MM.1S (cell line): Measurements from ENCODE around the gene C9orf152.

Experiments used
- DNase-seq: peaks from one replicate; pipeline ENCODE4 v3.0.0-alpha.2; 2015
- H2AFZ ChIP-seq: fragments of 300-600 bp; sonication (generic); 2 replicates; pipeline ENCODE4 v1.6.0; 2016; ENCODE audit warnings: antibody characterized with exemption, low read length
- H3F3A ChIP-seq: fragments of 300-600 bp; sonication (generic); 2 replicates; pipeline ENCODE4 v1.6.1; 2016; ENCODE audit warnings: mild to moderate bottlenecking, antibody characterized with exemption, low read length, moderate library complexity, mixed read lengths; ENCODE audit not compliant: insufficient read depth
- H3K27ac ChIP-seq: fragments of 300-600 bp; sonication (generic); 2 replicates; pipeline ENCODE4 v1.5.1; 2016; ENCODE audit warnings: mild to moderate bottlenecking, low read length
- H3K27me3 ChIP-seq: fragments of 300-600 bp; sonication (generic); replicated peaks from 2 replicates; pipeline ENCODE4 v1.6.0; 2016; ENCODE audit warnings: low read length; ENCODE audit not compliant: insufficient read depth
- H3K36me3 ChIP-seq: fragments of 300-600 bp; sonication (generic); replicated peaks from 2 replicates; pipeline ENCODE4 v1.6.1; 2016; ENCODE audit warnings: mild to moderate bottlenecking, low read length, mixed read lengths; ENCODE audit not compliant: insufficient read depth
- H3K4me1 ChIP-seq: fragments of 300-600 bp; sonication (generic); 2 replicates; pipeline ENCODE4 v1.6.1; 2016; ENCODE audit warnings: low read length, mixed read lengths
- H3K4me2 ChIP-seq: fragments of 300-600 bp; sonication (generic); 2 replicates; pipeline ENCODE4 v1.6.0; 2016; ENCODE audit warnings: low read depth, low read length
- H3K4me3 ChIP-seq: fragments of 300-600 bp; sonication (generic); 2 replicates; pipeline ENCODE4 v1.5.1; 2016; ENCODE audit warnings: low read length, mixed read lengths
- H3K79me2 ChIP-seq: fragments of 300-600 bp; sonication (generic); 2 replicates; pipeline ENCODE4 v1.6.1; 2016; ENCODE audit warnings: mixed run types, low read length, mixed read lengths
- H3K9ac ChIP-seq: fragments of 300-600 bp; sonication (generic); 2 replicates; pipeline ENCODE4 v1.6.1; 2016; ENCODE audit warnings: low read length, mixed read lengths
- H3K9me2 ChIP-seq: fragments of 300-600 bp; sonication (generic); replicated peaks from 2 replicates; pipeline ENCODE4 v1.6.1; 2016; ENCODE audit warnings: mild to moderate bottlenecking, low read length, mixed read lengths; ENCODE audit not compliant: insufficient read depth
- H3K9me3 ChIP-seq: fragments of 300-600 bp; sonication (generic); replicated peaks from 2 replicates; pipeline ENCODE4 v1.6.1; 2016; ENCODE audit warnings: mild to moderate bottlenecking, low read length, mixed read lengths; ENCODE audit not compliant: insufficient read depth
- H4K20me1 ChIP-seq: fragments of 300-600 bp; sonication (generic); 2 replicates; pipeline ENCODE4 v1.6.1; 2016; ENCODE audit warnings: mild to moderate bottlenecking, low read length, moderate library complexity, mixed read lengths; ENCODE audit not compliant: insufficient read depth
- EZH2 ChIP-seq: fragments of 300-600 bp; sonication (generic); optimal IDR thresholded peaks from 2 replicates; pipeline ENCODE3; 2017; ENCODE audit warnings: low read depth, mild to moderate bottlenecking, antibody characterized with exemption, low read length, mixed read lengths
- EZH2phosphoT487 ChIP-seq: fragments of 300-600 bp; sonication (generic); IDR thresholded peaks from 2 replicates; pipeline ENCODE4 v1.6.1; 2018; ENCODE audit warnings: antibody characterized with exemption, low read length
- TF ChIP-seq, protein P1 (sequence below): fragments of 300-600 bp; sonication (generic); IDR thresholded peaks from 2 replicates; pipeline ENCODE4 v1.5.1; 2016; ENCODE audit warnings: antibody characterized with exemption, low read length, mixed read lengths

Gene C9orf152

DNA sequence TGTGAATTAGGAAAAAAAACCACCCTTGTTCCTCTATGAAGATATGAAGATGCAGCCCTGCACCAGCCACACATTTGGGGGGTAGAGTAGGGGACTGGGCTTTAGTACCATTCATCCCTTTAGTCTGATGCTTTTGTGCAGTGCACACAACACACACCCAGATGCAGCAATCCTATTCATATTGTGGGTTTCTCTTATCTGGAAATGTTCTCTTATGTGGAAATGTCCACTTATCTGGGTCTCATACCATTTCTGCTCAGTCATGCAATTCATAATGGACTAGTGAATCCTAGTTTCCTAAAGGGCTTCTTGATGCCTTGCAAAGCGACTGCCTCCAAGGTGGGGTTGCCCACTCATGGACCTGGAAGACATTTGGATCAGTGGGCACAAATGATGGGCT is 47.8 kb downstream of the C9orf152 start:
- Histone ChIP-seq H3K27ac (peak overlapping the region; percentile 78), H3K4me1 (peaks cover 82% of the 10 kb centered on the region), H3K9me2 (no peaks in the 10 kb centered on the region), H4K20me1 (no peaks in the 10 kb centered on the region), H3K79me2 (peaks cover 98% of the 10 kb centered on the region), H2AFZ (no peak overlapping the region), H3K4me3 (peak overlapping the region; percentile 31; the same call in 1 of the 2 replicates), H3K36me3 (peaks cover 6% of the 10 kb centered on the region; the same call in 1 of the 2 replicates), H3K4me2 (peak overlapping the region; percentile 82), H3K9me3 (no peaks in the 10 kb centered on the region), H3K27me3 (no peaks in the 10 kb centered on the region), H3F3A (peaks cover 72% of the 10 kb centered on the region), H3K9ac (no peak overlapping the region)
- no peak for DNase-seq
- TF ChIP-seq EZH2, result no peak
- TF ChIP-seq, protein P1, sequence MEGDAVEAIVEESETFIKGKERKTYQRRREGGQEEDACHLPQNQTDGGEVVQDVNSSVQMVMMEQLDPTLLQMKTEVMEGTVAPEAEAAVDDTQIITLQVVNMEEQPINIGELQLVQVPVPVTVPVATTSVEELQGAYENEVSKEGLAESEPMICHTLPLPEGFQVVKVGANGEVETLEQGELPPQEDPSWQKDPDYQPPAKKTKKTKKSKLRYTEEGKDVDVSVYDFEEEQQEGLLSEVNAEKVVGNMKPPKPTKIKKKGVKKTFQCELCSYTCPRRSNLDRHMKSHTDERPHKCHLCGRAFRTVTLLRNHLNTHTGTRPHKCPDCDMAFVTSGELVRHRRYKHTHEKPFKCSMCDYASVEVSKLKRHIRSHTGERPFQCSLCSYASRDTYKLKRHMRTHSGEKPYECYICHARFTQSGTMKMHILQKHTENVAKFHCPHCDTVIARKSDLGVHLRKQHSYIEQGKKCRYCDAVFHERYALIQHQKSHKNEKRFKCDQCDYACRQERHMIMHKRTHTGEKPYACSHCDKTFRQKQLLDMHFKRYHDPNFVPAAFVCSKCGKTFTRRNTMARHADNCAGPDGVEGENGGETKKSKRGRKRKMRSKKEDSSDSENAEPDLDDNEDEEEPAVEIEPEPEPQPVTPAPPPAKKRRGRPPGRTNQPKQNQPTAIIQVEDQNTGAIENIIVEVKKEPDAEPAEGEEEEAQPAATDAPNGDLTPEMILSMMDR, result no peak
- no peak for TF ChIP-seq EZH2phosphoT487

GRCh38 chr9:110157823-110158664 is 49.9 kb downstream of the C9orf152 start:
- Histone ChIP-seq H3K9me3 (no peaks in the 10 kb centered on the region), H3K27me3 (no peaks in the 10 kb centered on the region), H3K27ac (peak overlapping the region; percentile 96), H3K4me3 (peak overlapping the region; percentile 47), H4K20me1 (no peaks in the 10 kb centered on the region), H3K36me3 (peaks cover 6% of the 10 kb centered on the region; the same call in 1 of the 2 replicates), H3K4me1 (peaks cover 94% of the 10 kb centered on the region), H3K4me2 (peak overlapping the region; percentile 82), H3K9ac (peak overlapping the region; percentile 61), H3K79me2 (peaks cover 98% of the 10 kb centered on the region), H3K9me2 (no peaks in the 10 kb centered on the region), H3F3A (peaks cover 93% of the 10 kb centered on the region), H2AFZ (no peak overlapping the region)
- DNase-seq, result peak; percentile 41
- TF ChIP-seq EZH2phosphoT487 (no peak), EZH2 (no peak)
- TF ChIP-seq, protein P1, result no peak

DNA sequence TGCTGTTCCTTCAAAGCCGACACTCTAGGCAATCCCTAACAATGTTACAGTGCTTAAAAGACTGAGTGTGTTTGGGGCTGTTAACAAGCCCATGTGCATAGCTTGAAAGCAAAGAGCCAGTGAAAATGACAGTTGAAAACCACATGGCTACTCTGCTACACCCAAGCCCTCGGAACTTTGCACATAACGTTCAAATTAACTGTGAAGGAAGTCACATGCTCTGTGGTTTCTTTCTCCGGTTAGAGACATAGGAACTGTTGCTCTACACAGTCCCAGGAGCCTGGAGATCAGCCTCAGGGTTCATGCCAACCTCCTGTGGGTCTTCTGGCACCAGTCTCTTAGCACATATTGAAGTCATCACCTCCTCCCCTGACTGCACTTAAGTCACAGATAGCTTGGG is 51.1 kb downstream of the C9orf152 start:
- DNase-seq, result peak; percentile 92
- Histone ChIP-seq H3K4me2 (peak overlapping the region; percentile 82), H2AFZ (no peak overlapping the region), H3F3A (peaks cover 96% of the 10 kb centered on the region), H3K9me2 (no peaks in the 10 kb centered on the region), H3K9ac (peak overlapping the region; percentile 61), H4K20me1 (no peaks in the 10 kb centered on the region), H3K27ac (peak overlapping the region; percentile 96), H3K36me3 (peaks cover 6% of the 10 kb centered on the region; the same call in 1 of the 2 replicates), H3K9me3 (no peaks in the 10 kb centered on the region), H3K4me3 (peak overlapping the region; percentile 47), H3K4me1 (peaks cover 95% of the 10 kb centered on the region), H3K79me2 (peaks cover 98% of the 10 kb centered on the region), H3K27me3 (no peaks in the 10 kb centered on the region)
- TF ChIP-seq, protein P1, result no peak
